MM.1S (cell line): ENCODE results near the gene CMPK2.

ENCODE experiments used
- DNase-seq: peaks from one replicate; pipeline ENCODE4 v3.0.0-alpha.2; 2015
- H2AFZ ChIP-seq: fragments of 300-600 bp; sonication (generic); 2 replicates; pipeline ENCODE4 v1.6.0; 2016; ENCODE audit warnings: antibody characterized with exemption, low read length
- H3F3A ChIP-seq: fragments of 300-600 bp; sonication (generic); 2 replicates; pipeline ENCODE4 v1.6.1; 2016; ENCODE audit warnings: mild to moderate bottlenecking, antibody characterized with exemption, low read length, moderate library complexity, mixed read lengths; ENCODE audit not compliant: insufficient read depth
- H3K27ac ChIP-seq: fragments of 300-600 bp; sonication (generic); 2 replicates; pipeline ENCODE4 v1.5.1; 2016; ENCODE audit warnings: mild to moderate bottlenecking, low read length
- H3K27me3 ChIP-seq: fragments of 300-600 bp; sonication (generic); replicated peaks from 2 replicates; pipeline ENCODE4 v1.6.0; 2016; ENCODE audit warnings: low read length; ENCODE audit not compliant: insufficient read depth
- H3K36me3 ChIP-seq: fragments of 300-600 bp; sonication (generic); replicated peaks from 2 replicates; pipeline ENCODE4 v1.6.1; 2016; ENCODE audit warnings: mild to moderate bottlenecking, low read length, mixed read lengths; ENCODE audit not compliant: insufficient read depth
- H3K4me1 ChIP-seq: fragments of 300-600 bp; sonication (generic); 2 replicates; pipeline ENCODE4 v1.6.1; 2016; ENCODE audit warnings: low read length, mixed read lengths
- H3K4me2 ChIP-seq: fragments of 300-600 bp; sonication (generic); 2 replicates; pipeline ENCODE4 v1.6.0; 2016; ENCODE audit warnings: low read depth, low read length
- H3K4me3 ChIP-seq: fragments of 300-600 bp; sonication (generic); 2 replicates; pipeline ENCODE4 v1.5.1; 2016; ENCODE audit warnings: low read length, mixed read lengths
- H3K79me2 ChIP-seq: fragments of 300-600 bp; sonication (generic); 2 replicates; pipeline ENCODE4 v1.6.1; 2016; ENCODE audit warnings: mixed run types, low read length, mixed read lengths
- H3K9ac ChIP-seq: fragments of 300-600 bp; sonication (generic); 2 replicates; pipeline ENCODE4 v1.6.1; 2016; ENCODE audit warnings: low read length, mixed read lengths
- H3K9me2 ChIP-seq: fragments of 300-600 bp; sonication (generic); replicated peaks from 2 replicates; pipeline ENCODE4 v1.6.1; 2016; ENCODE audit warnings: mild to moderate bottlenecking, low read length, mixed read lengths; ENCODE audit not compliant: insufficient read depth
- H3K9me3 ChIP-seq: fragments of 300-600 bp; sonication (generic); replicated peaks from 2 replicates; pipeline ENCODE4 v1.6.1; 2016; ENCODE audit warnings: mild to moderate bottlenecking, low read length, mixed read lengths; ENCODE audit not compliant: insufficient read depth
- H4K20me1 ChIP-seq: fragments of 300-600 bp; sonication (generic); 2 replicates; pipeline ENCODE4 v1.6.1; 2016; ENCODE audit warnings: mild to moderate bottlenecking, low read length, moderate library complexity, mixed read lengths; ENCODE audit not compliant: insufficient read depth
- CTCF ChIP-seq: fragments of 300-600 bp; sonication (generic); IDR thresholded peaks from 2 replicates; pipeline ENCODE4 v1.5.1; 2016; ENCODE audit warnings: antibody characterized with exemption, low read length, mixed read lengths
- EZH2 ChIP-seq: fragments of 300-600 bp; sonication (generic); optimal IDR thresholded peaks from 2 replicates; pipeline ENCODE3; 2017; ENCODE audit warnings: low read depth, mild to moderate bottlenecking, antibody characterized with exemption, low read length, mixed read lengths
- EZH2phosphoT487 ChIP-seq: fragments of 300-600 bp; sonication (generic); IDR thresholded peaks from 2 replicates; pipeline ENCODE4 v1.6.1; 2018; ENCODE audit warnings: antibody characterized with exemption, low read length

The CMPK2 gene

GRCh38 chr2:6854416-6854815 is 11.3 kb downstream of the CMPK2 start:
- no peak for DNase-seq
- no peak overlapping the region for H3K4me2 ChIP-seq
- H3K27ac ChIP-seq, result no peak overlapping the region
- no peak for TF ChIP-seq EZH2phosphoT487
- no peak for TF ChIP-seq CTCF
- no peak for TF ChIP-seq EZH2
- H3K9me3 ChIP-seq, result no peaks in the 10 kb centered on the region
- H4K20me1 ChIP-seq, result no peaks in the 10 kb centered on the region
- no peaks in the 10 kb centered on the region for H3K36me3 ChIP-seq
- no peak overlapping the region for H3K9ac ChIP-seq
- no peaks in the 10 kb centered on the region for H3K79me2 ChIP-seq
- H3K4me3 ChIP-seq, result no peak overlapping the region
- H3K27me3 ChIP-seq, result no peaks in the 10 kb centered on the region
- no peaks in the 10 kb centered on the region for H3K9me2 ChIP-seq
- H3F3A ChIP-seq, result no peaks in the 10 kb centered on the region
- H3K4me1 ChIP-seq, result no peaks in the 10 kb centered on the region
- no peak overlapping the region for H2AFZ ChIP-seq

DNA sequence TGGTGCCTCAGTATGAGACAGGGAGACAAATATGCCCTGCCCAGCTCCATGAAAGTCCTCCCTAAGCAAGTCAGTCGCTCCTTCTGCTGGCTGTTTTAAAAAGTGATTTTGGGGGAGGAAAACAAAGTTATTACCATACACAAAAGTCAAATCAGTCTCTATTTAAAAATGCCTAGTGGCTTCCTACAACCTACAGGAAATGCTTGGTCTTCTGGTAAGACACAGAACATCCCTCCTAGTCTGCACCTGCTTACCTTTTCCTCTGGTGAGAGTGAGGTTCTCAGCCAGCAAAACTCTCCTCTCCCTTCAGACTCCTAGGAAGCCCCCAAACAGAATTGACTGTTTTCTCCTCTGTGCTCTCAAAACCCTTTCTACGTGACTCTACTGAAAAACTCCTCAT is 13.5 kb downstream of the CMPK2 start:
- H3K4me2 ChIP-seq, result no peak overlapping the region
- TF ChIP-seq EZH2, result no peak
- TF ChIP-seq EZH2phosphoT487, result no peak
- no peak for TF ChIP-seq CTCF
- DNase-seq, result no peak
- no peak overlapping the region for H3K27ac ChIP-seq
- H3K9ac ChIP-seq, result no peak overlapping the region
- H2AFZ ChIP-seq, result no peak overlapping the region
- H4K20me1 ChIP-seq, result no peaks in the 10 kb centered on the region
- no peaks in the 10 kb centered on the region for H3K79me2 ChIP-seq
- H3K27me3 ChIP-seq, result no peaks in the 10 kb centered on the region
- no peaks in the 10 kb centered on the region for H3K4me1 ChIP-seq
- H3F3A ChIP-seq, result no peaks in the 10 kb centered on the region
- H3K36me3 ChIP-seq, result no peaks in the 10 kb centered on the region
- H3K9me2 ChIP-seq, result no peaks in the 10 kb centered on the region
- no peaks in the 10 kb centered on the region for H3K9me3 ChIP-seq
- H3K4me3 ChIP-seq, result no peak overlapping the region

DNA sequence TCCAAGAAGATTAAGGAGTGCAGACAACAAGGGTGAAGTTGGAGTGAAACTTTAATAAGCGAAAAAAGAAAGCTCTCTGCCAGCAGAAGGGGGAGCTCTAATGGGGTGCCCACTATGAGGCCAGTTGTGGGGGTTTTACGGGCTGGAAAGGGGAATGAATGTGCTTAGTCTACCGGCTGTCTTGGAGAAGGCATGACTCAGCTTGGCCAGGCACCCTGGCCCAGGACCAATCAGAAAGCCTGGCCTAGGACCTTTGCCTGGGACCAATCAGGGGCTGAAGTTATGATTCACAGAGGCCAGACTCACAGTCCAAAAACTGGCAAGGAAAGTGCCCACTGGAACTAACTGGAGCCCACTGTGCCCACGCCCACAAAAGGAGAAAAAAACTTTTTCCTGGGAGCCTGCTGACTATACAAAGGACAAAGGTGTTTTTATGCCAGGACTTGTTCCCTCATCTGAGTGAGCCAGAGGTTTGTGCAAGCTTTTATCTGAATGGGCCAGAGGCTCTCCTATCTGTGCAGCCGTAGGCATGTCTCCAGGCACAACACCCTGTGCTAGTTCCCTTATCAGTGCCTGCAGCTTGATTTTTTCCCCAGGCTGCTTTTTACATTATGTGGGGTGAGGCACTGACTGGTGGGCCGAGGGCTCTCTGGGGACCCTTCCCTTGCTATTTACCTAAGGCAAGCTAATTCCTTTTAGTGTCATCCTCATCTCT is 18.6 kb downstream of the CMPK2 start:
- Histone ChIP-seq H3K9ac (no peak overlapping the region), H3K4me2 (no peak overlapping the region), H3K36me3 (no peaks in the 10 kb centered on the region), H3K9me3 (no peaks in the 10 kb centered on the region), H3F3A (no peaks in the 10 kb centered on the region), H2AFZ (no peak overlapping the region), H3K27me3 (no peaks in the 10 kb centered on the region), H3K9me2 (no peaks in the 10 kb centered on the region), H3K4me1 (no peaks in the 10 kb centered on the region), H3K79me2 (no peaks in the 10 kb centered on the region), H4K20me1 (no peaks in the 10 kb centered on the region), H3K4me3 (no peak overlapping the region), H3K27ac (no peak overlapping the region)
- TF ChIP-seq CTCF (no peak), EZH2 (no peak), EZH2phosphoT487 (no peak)
- DNase-seq, result no peak
